ENCODE results near the gene SCIN. TPM values are rescaled to one million over a fixed set of nuclear protein-coding genes. Genes with fewer than 3 reads are reported as not detected.
"Not testable (repeated sequence)": the region's sequence is repeated elsewhere in the genome, so short reads cannot be mapped to it uniquely, and the experiment has no call there.

SCIN gene
- total RNA-seq, 1 donor from 2014 or later = 3.3 TPM

GRCh38 chr7:12670000-12670729, 99.6 kb downstream of the SCIN start:
- no peak overlapping the region for H3K4me3 Mint-ChIP-seq

GRCh38 chr7:12670743-12671520, 100.4 kb downstream of the SCIN start:
- H3K36me3 Mint-ChIP-seq = peaks cover 6% of the 10 kb centered on the region
- peaks cover 17% of the 10 kb centered on the region for H3K4me1 Mint-ChIP-seq
- H3K9me3 Mint-ChIP-seq = peaks cover 11% of the 10 kb centered on the region
- no peak overlapping the region for H3K27ac Mint-ChIP-seq
- no peak overlapping the region for H3K4me3 Mint-ChIP-seq
- no peak for DNase-seq (ENCODE audit: low spot score in 2 of 2, unreplicated experiment in 2 of 2)
- TF ChIP-seq CTCF (IDR thresholded peaks at IDR 0.05; ENCODE audit: unreplicated experiment) = no peak
- no peaks in the 10 kb centered on the region for H3K27me3 Mint-ChIP-seq (ENCODE audit: low read depth)

More at GRCh38 chr7:12670000-12670729, 99.6 kb downstream of the SCIN start:
- no peaks in the 10 kb centered on the region for H3K27me3 Mint-ChIP-seq (ENCODE audit: low read depth)
- H3K27ac Mint-ChIP-seq = no peak overlapping the region
- H3K36me3 Mint-ChIP-seq = peaks cover under 1% of the 10 kb centered on the region
- peaks cover 4% of the 10 kb centered on the region for H3K9me3 Mint-ChIP-seq
- TF ChIP-seq CTCF (IDR thresholded peaks at IDR 0.05; ENCODE audit: unreplicated experiment) = no peak
- no peak for DNase-seq (ENCODE audit: low spot score in 2 of 2, unreplicated experiment in 2 of 2)
- H3K4me1 Mint-ChIP-seq = peaks cover 17% of the 10 kb centered on the region

- DNase-seq (ENCODE audit: low spot score in 2 of 2, unreplicated experiment in 2 of 2); H3K27ac Mint-ChIP-seq; H3K27me3 Mint-ChIP-seq (ENCODE audit: low read depth); H3K4me3 Mint-ChIP-seq: not testable (repeated sequence)
- H3K4me1 Mint-ChIP-seq = peaks cover 15% of the 10 kb centered on the region
- H3K36me3 Mint-ChIP-seq = peaks cover 15% of the 10 kb centered on the region
- peaks cover 26% of the 10 kb centered on the region for H3K9me3 Mint-ChIP-seq
Observed at GRCh38 chr7:12673436-12673835, 102.9 kb downstream of the SCIN start.

- DNase-seq (ENCODE audit: low spot score in 2 of 2, unreplicated experiment in 2 of 2) = no peak
- peaks cover 15% of the 10 kb centered on the region for H3K4me1 Mint-ChIP-seq
- peak overlapping the region; percentile 61 for H3K27ac Mint-ChIP-seq
- H3K27me3 Mint-ChIP-seq (ENCODE audit: low read depth) = no peaks in the 10 kb centered on the region
- H3K9me3 Mint-ChIP-seq = peaks cover 26% of the 10 kb centered on the region
- H3K4me3 Mint-ChIP-seq = no peak overlapping the region
- peaks cover 15% of the 10 kb centered on the region for H3K36me3 Mint-ChIP-seq
- TF ChIP-seq CTCF (IDR thresholded peaks at IDR 0.05; ENCODE audit: unreplicated experiment) = no peak
Observed at GRCh38 chr7:12674053-12674452, 103.5 kb downstream of the SCIN start.

GRCh38 chr7:12674861-12675260, 104.3 kb downstream of the SCIN start:
- no peak overlapping the region for H3K27ac Mint-ChIP-seq
- peaks cover 15% of the 10 kb centered on the region for H3K36me3 Mint-ChIP-seq
- no peak for TF ChIP-seq CTCF (IDR thresholded peaks at IDR 0.05; ENCODE audit: unreplicated experiment)
- H3K4me1 Mint-ChIP-seq = peaks cover 15% of the 10 kb centered on the region
- DNase-seq (ENCODE audit: low spot score in 2 of 2, unreplicated experiment in 2 of 2) = no peak
- H3K9me3 Mint-ChIP-seq = peaks cover 26% of the 10 kb centered on the region
- no peaks in the 10 kb centered on the region for H3K27me3 Mint-ChIP-seq (ENCODE audit: low read depth)
- H3K4me3 Mint-ChIP-seq = no peak overlapping the region

All from mesothelial cell of epicardium (in vitro differentiated cells).